IgD-negative memory B cell (primary cell): Measurements from ENCODE around the gene BPTF. TPM values are rescaled to one million over a fixed set of nuclear protein-coding genes. Genes with fewer than 3 reads are reported as not detected.
"Not testable (repeated sequence)": the region's sequence is repeated elsewhere in the genome, so short reads cannot be mapped to it uniquely, and the experiment has no call there.

ENCODE experiments used
- H3K27ac Mint-ChIP-seq, 3 donors: one replicate each; pipeline ENCODE4 v1.8.0; 2020 to 2022; ENCODE audit warnings: mild to moderate bottlenecking in 3 of 3, mixed read lengths in 3 of 3, moderate library complexity in 1 of 3
- H3K27me3 Mint-ChIP-seq: one replicate; pipeline ENCODE4 v1.8.0; 2021; ENCODE audit warnings: mixed read lengths
- H3K36me3 Mint-ChIP-seq: one replicate; pipeline ENCODE4 v1.8.0; 2020; ENCODE audit warnings: mild to moderate bottlenecking, mixed read lengths
- H3K4me1 Mint-ChIP-seq, 3 donors: one replicate each; pipeline ENCODE4 v1.8.0; 2020 to 2022; ENCODE audit warnings: mixed read lengths in 3 of 3, mild to moderate bottlenecking in 1 of 3
- H3K4me3 Mint-ChIP-seq, 4 donors: one replicate each; pipeline ENCODE4 v1.8.0; 2020 to 2022; ENCODE audit warnings: mild to moderate bottlenecking in 4 of 4, mixed read lengths in 4 of 4, moderate library complexity in 3 of 4
- H3K9me3 Mint-ChIP-seq, 3 donors: one replicate each; pipeline ENCODE4 v1.8.0; 2020 to 2021; ENCODE audit warnings: mixed read lengths in 3 of 3, mild to moderate bottlenecking in 1 of 3
- polyA plus RNA-seq: library from polyadenylated mRNA; unstranded; fragments of 300-500 nt; fragmentation: Illumina TruSeq; gene quantifications from one replicate; pipeline ENCODE4 v1.2.3, GENCODE V29; 2021

The BPTF gene
- polyA plus RNA-seq, 1 donor from 2014 or later, result 21.6 TPM

GRCh38 chr17:67821871-67822367 is 3.4 kb upstream of the BPTF start:
- H3K4me3 Mint-ChIP-seq, result peak overlapping the region in 1 of 4 donors; percentile 46
- no peaks in the 10 kb centered on the region for H3K36me3 Mint-ChIP-seq

GRCh38 chr17:67825627-67826601 is 611 bp downstream of the BPTF start:
- H3K4me1 Mint-ChIP-seq, result peaks cover 36 to 48% (median 43%) of the 10 kb centered on the region in 3 donors
- peak overlapping the region; percentile 89 to 99 (median 95) for H3K27ac Mint-ChIP-seq
- H3K36me3 Mint-ChIP-seq, H3K9me3 Mint-ChIP-seq: not testable (repeated sequence)
- peak overlapping the region; percentile 95 to 98 (median 96) for H3K4me3 Mint-ChIP-seq
- H3K27me3 Mint-ChIP-seq, result peaks cover 15% of the 10 kb centered on the region

More at GRCh38 chr17:67821871-67822367, 3.4 kb upstream of the BPTF start:
- Mint-ChIP-seq H3K27me3 (peaks cover 18% of the 10 kb centered on the region), H3K27ac (no peak overlapping the region), H3K9me3 (no peaks in the 10 kb centered on the region), H3K4me1 (peaks cover 18 to 31% (median 19%) of the 10 kb centered on the region in 3 donors)

DNA sequence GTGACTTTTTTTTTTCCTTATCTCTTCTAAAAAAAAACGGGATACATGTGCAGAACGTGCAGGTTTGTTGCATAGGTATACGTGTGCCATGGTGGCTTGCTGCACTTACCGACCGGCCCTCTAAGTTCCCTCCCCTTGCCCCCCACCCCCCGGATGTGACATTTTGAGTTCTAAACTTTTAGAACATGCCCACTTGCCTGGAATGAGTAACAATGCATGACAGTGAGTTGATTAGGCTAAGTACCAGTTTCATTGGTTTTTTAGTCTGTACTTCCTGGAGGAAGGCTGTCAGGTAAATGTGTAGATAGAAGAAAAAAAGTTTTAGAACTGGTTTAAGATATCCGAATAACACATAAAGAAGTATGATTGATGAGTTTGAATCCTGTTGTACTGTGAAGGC is 4.0 kb downstream of the BPTF start:
- H3K9me3 Mint-ChIP-seq, result no peaks in the 10 kb centered on the region
- no peaks in the 10 kb centered on the region for H3K27me3 Mint-ChIP-seq
- peak overlapping the region in 3 of 4 donors; percentile 87 to 95 (median 88) for H3K4me3 Mint-ChIP-seq
- H3K27ac Mint-ChIP-seq, result peak overlapping the region in 2 of 3 donors; percentile 8 to 48
- H3K36me3 Mint-ChIP-seq, result peaks cover 2% of the 10 kb centered on the region
- peaks cover 50 to 53% (median 50%) of the 10 kb centered on the region in 3 donors for H3K4me1 Mint-ChIP-seq

GRCh38 chr17:67830440-67830839 is 5.1 kb downstream of the BPTF start:
- Mint-ChIP-seq H3K4me1 (peaks cover 50 to 59% (median 54%) of the 10 kb centered on the region in 3 donors), H3K36me3 (peaks cover 2% of the 10 kb centered on the region), H3K9me3 (no peaks in the 10 kb centered on the region), H3K4me3 (peak overlapping the region in 1 of 4 donors; percentile 18), H3K27ac (peak overlapping the region in 1 of 3 donors; percentile 3), H3K27me3 (no peaks in the 10 kb centered on the region)

- Mint-ChIP-seq H3K4me1 (peaks cover 50 to 65% (median 59%) of the 10 kb centered on the region in 3 donors), H3K9me3 (no peaks in the 10 kb centered on the region), H3K4me3 (peak overlapping the region in 2 of 4 donors; percentile 4 to 19), H3K27ac (no peak overlapping the region), H3K36me3 (peaks cover 2% of the 10 kb centered on the region), H3K27me3 (no peaks in the 10 kb centered on the region)
These were observed 6.0 kb downstream of the BPTF start for GRCh38 chr17:67831268-67831667.

GRCh38 chr17:67833134-67833533 is 7.8 kb downstream of the BPTF start:
- H3K4me3 Mint-ChIP-seq, result peak overlapping the region in 1 of 4 donors; percentile 7
- peaks cover 2% of the 10 kb centered on the region for H3K36me3 Mint-ChIP-seq
- no peaks in the 10 kb centered on the region for H3K27me3 Mint-ChIP-seq
- peaks cover 51 to 71% (median 53%) of the 10 kb centered on the region in 3 donors for H3K4me1 Mint-ChIP-seq
- no peak overlapping the region for H3K27ac Mint-ChIP-seq
- no peaks in the 10 kb centered on the region for H3K9me3 Mint-ChIP-seq

DNA sequence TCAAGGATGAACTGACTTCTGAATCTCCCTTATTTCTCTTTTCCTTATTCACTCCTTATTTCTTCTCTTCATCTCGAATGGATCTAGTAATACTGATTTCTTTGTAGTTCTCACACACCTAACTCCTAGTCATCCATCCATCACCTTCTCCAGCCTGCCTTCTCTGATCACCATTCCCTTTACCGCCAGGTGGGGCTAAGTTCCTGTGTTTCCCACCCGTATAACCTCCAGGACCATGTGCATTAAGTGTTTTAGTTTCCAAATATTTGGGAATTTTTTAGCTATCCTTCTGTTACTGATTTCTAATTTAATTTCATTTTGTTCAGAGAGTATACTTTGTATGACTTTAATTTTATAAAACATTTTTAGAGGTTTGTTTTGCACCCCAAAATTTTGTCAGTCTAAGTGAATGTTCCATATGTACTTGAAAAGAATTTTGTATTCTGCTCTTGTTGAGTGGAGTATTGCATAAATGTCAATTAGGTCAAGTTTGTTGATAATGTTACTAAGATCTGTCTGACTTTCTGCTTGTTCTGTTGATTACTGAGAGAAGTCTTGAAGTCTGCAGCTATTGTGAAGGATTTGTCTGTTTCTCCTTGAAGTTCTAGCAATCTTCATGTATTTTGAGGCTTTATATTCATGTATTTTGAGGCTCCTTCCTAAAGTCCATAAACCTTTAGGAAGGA is 8.8 kb downstream of the BPTF start:
- Mint-ChIP-seq H3K27ac (no peak overlapping the region), H3K4me1 (peaks cover 42 to 66% (median 48%) of the 10 kb centered on the region in 3 donors), H3K27me3 (no peaks in the 10 kb centered on the region), H3K4me3 (peak overlapping the region in 1 of 4 donors; percentile 65), H3K9me3 (no peaks in the 10 kb centered on the region), H3K36me3 (peaks cover 2% of the 10 kb centered on the region)

GRCh38 chr17:67834634-67835033 is 9.3 kb downstream of the BPTF start:
- Mint-ChIP-seq H3K36me3 (peaks cover 2% of the 10 kb centered on the region), H3K9me3 (no peaks in the 10 kb centered on the region), H3K27ac (no peak overlapping the region), H3K27me3 (no peaks in the 10 kb centered on the region), H3K4me1 (peaks cover 41 to 64% (median 45%) of the 10 kb centered on the region in 3 donors), H3K4me3 (peak overlapping the region in 1 of 4 donors; percentile 65)

DNA sequence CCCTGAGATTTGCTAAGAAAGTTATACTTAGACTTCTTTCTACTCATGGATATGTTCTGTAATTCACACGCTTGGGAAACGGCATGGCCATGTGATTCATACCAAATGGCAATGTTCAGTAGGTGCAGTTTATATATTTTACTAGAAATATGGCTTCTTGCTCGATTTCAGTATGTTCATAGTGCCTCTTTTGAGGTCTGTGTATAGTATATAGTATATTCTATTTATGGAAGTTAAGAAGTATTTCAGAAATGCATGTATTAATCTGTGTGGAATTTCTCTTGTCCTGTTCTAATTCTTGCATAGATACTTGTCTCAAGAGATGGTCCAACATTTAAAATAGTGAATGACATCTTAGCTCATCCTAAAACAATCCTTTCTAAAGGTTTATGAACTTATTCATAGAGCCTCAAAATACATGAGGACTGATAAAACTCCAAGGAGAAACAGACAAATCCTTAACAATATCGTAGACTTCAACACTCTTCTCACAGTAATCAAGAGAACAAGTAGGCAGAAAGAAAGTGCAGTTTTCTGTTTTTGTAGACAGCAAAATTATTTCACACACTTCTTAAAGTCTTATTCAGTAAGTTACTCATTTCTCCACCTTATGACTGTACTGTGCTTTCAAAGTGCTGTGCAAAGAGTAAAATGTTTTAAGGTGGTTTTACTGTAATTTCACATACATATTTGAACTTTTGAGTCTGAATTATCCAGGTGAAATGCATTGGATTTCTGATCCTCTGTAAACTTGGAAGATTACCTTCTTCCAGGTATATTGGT is 11.1 kb downstream of the BPTF start:
- peak overlapping the region in 1 of 3 donors; percentile 55 for H3K27ac Mint-ChIP-seq
- H3K9me3 Mint-ChIP-seq, result no peaks in the 10 kb centered on the region
- peak overlapping the region in 1 of 4 donors; percentile 45 for H3K4me3 Mint-ChIP-seq
- peaks cover 34 to 55% (median 35%) of the 10 kb centered on the region in 3 donors for H3K4me1 Mint-ChIP-seq
- peaks cover 2% of the 10 kb centered on the region for H3K36me3 Mint-ChIP-seq
- H3K27me3 Mint-ChIP-seq, result no peaks in the 10 kb centered on the region

GRCh38 chr17:67837965-67838364 is 12.7 kb downstream of the BPTF start:
- H3K36me3 Mint-ChIP-seq, result peaks cover 2% of the 10 kb centered on the region
- H3K9me3 Mint-ChIP-seq, result no peaks in the 10 kb centered on the region
- H3K4me1 Mint-ChIP-seq, result peaks cover 34 to 58% (median 34%) of the 10 kb centered on the region in 3 donors
- H3K27me3 Mint-ChIP-seq, result no peaks in the 10 kb centered on the region
- peak overlapping the region in 1 of 4 donors; percentile 77 for H3K4me3 Mint-ChIP-seq
- H3K27ac Mint-ChIP-seq, result peak overlapping the region in 1 of 3 donors; percentile 27

DNA sequence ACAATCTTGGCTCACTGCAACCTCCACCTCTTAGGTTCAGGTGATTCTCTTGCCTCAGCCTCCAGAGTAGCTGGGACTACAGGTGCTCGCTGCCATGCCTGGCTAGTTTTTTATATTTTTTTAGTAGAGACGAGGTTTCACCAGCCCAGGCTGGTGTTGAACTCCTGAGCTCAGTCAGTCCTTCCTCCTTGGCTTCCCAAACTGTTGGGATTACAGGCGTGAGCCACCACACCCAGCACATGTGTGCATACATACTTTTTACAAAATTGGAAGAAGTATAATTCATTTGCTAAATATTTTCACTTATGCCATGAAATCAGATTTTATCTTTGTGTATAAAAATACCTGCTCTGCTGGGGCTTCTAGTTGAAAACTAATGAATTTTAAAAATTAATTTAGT is 13.2 kb downstream of the BPTF start:
- Mint-ChIP-seq H3K4me1 (peaks cover 29 to 56% (median 34%) of the 10 kb centered on the region in 3 donors), H3K9me3 (no peaks in the 10 kb centered on the region), H3K4me3 (peak overlapping the region in 1 of 4 donors; percentile 27), H3K27me3 (no peaks in the 10 kb centered on the region), H3K36me3 (peaks cover 2% of the 10 kb centered on the region), H3K27ac (no peak overlapping the region)

GRCh38 chr17:67841992-67842391 is 16.7 kb downstream of the BPTF start:
- no peaks in the 10 kb centered on the region for H3K27me3 Mint-ChIP-seq
- no peak overlapping the region for H3K4me3 Mint-ChIP-seq
- H3K36me3 Mint-ChIP-seq, result peaks cover 2% of the 10 kb centered on the region
- peaks cover 14 to 37% (median 18%) of the 10 kb centered on the region in 3 donors for H3K4me1 Mint-ChIP-seq
- H3K27ac Mint-ChIP-seq, result no peak overlapping the region
- no peaks in the 10 kb centered on the region for H3K9me3 Mint-ChIP-seq

DNA sequence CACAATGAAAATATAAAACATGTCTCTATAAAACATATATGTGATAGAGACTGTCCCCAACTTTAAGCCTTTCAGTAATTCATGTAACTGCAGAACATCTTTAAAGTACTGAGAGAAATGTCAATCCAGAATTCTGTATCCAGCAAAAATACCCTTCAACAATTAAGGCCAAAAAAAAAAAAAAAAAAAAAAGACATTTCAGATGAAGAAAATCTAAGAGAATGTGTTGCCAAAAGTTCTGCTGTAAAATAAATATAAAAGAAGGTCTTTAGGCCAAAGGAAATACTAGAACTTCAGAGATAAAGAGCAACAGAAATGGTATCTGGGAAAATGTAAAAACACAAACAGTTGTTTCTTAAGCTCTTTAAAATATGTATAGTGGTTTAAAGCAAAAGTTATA is 17.3 kb downstream of the BPTF start:
- H3K27ac Mint-ChIP-seq, result no peak overlapping the region
- no peaks in the 10 kb centered on the region for H3K27me3 Mint-ChIP-seq
- H3K4me3 Mint-ChIP-seq, result no peak overlapping the region
- H3K4me1 Mint-ChIP-seq, result peaks cover 11 to 31% (median 14%) of the 10 kb centered on the region in 3 donors
- no peaks in the 10 kb centered on the region for H3K9me3 Mint-ChIP-seq
- H3K36me3 Mint-ChIP-seq, result peaks cover 2% of the 10 kb centered on the region

- Mint-ChIP-seq H3K27me3 (no peaks in the 10 kb centered on the region), H3K36me3 (peaks cover 7% of the 10 kb centered on the region), H3K4me3 (no peak overlapping the region), H3K9me3 (no peaks in the 10 kb centered on the region), H3K27ac (no peak overlapping the region), H3K4me1 (peaks cover 11 to 19% (median 12%) of the 10 kb centered on the region in 3 donors)
These were observed 20.1 kb downstream of the BPTF start for GRCh38 chr17:67845374-67845773.
